ENCODE measurements around the gene RCOR1.

DNA sequence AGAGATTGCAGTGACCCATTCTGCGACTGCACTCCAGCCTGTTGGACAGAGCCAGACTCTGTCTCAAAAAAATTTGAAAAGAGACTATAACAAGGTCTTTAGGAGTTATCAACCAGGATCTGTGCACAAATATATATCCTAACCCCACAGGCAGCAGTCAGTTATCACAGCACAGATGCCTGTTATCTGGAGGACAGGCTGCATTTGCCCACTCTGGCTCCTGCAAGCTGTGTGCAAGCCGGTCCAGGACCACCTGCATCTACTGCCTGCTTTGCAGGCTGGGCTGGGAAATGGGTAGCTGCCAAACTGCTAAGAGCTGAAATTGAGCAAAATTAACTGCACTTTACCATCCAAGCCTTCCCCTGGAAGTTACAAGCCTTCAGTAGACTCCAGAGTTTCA, 21.4 kb upstream of the RCOR1 start:
- TF ChIP-seq SP1 (CRISPR knock-in tag; conservative IDR thresholded peaks at IDR 0.05) (no peak), FOXP1 (CRISPR knock-in tag; IDR thresholded peaks at IDR 0.05; ENCODE audit: borderline replicate concordance) (no peak), CREB1 (CRISPR knock-in tag; IDR thresholded peaks at IDR 0.05) (no peak), RELA (CRISPR knock-in tag; IDR thresholded peaks at IDR 0.05; ENCODE audit: borderline replicate concordance) (no peak), ZBTB21 (CRISPR knock-in tag; IDR thresholded peaks at IDR 0.05; ENCODE audit: borderline replicate concordance) (no peak), IRF2 (CRISPR knock-in tag; IDR thresholded peaks at IDR 0.05; ENCODE audit: borderline replicate concordance, low read depth) (no peak), ZNF219 (CRISPR knock-in tag; IDR thresholded peaks at IDR 0.05; ENCODE audit: borderline replicate concordance) (no peak), NR1H2 (CRISPR knock-in tag; IDR thresholded peaks at IDR 0.05) (no peak), NFYB (CRISPR knock-in tag; conservative IDR thresholded peaks at IDR 0.05; ENCODE audit: low read depth) (no peak), ETV6 (CRISPR knock-in tag; IDR thresholded peaks at IDR 0.05) (no peak), SMAD3 (CRISPR knock-in tag; IDR thresholded peaks at IDR 0.05; ENCODE audit: borderline replicate concordance) (no peak)
- TF ChIP-seq, protein P1, sequence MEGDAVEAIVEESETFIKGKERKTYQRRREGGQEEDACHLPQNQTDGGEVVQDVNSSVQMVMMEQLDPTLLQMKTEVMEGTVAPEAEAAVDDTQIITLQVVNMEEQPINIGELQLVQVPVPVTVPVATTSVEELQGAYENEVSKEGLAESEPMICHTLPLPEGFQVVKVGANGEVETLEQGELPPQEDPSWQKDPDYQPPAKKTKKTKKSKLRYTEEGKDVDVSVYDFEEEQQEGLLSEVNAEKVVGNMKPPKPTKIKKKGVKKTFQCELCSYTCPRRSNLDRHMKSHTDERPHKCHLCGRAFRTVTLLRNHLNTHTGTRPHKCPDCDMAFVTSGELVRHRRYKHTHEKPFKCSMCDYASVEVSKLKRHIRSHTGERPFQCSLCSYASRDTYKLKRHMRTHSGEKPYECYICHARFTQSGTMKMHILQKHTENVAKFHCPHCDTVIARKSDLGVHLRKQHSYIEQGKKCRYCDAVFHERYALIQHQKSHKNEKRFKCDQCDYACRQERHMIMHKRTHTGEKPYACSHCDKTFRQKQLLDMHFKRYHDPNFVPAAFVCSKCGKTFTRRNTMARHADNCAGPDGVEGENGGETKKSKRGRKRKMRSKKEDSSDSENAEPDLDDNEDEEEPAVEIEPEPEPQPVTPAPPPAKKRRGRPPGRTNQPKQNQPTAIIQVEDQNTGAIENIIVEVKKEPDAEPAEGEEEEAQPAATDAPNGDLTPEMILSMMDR (IDR thresholded peaks at IDR 0.05), result no peak
- TF ChIP-seq, protein P2, sequence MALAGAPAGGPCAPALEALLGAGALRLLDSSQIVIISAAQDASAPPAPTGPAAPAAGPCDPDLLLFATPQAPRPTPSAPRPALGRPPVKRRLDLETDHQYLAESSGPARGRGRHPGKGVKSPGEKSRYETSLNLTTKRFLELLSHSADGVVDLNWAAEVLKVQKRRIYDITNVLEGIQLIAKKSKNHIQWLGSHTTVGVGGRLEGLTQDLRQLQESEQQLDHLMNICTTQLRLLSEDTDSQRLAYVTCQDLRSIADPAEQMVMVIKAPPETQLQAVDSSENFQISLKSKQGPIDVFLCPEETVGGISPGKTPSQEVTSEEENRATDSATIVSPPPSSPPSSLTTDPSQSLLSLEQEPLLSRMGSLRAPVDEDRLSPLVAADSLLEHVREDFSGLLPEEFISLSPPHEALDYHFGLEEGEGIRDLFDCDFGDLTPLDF (CRISPR knock-in tag; IDR thresholded peaks at IDR 0.05), result no peak
- TF ChIP-seq, protein P3, sequence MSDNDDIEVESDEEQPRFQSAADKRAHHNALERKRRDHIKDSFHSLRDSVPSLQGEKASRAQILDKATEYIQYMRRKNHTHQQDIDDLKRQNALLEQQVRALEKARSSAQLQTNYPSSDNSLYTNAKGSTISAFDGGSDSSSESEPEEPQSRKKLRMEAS (CRISPR knock-in tag; IDR thresholded peaks at IDR 0.05), result no peak
